ENCODE measurements around the gene BAX.

DNA sequence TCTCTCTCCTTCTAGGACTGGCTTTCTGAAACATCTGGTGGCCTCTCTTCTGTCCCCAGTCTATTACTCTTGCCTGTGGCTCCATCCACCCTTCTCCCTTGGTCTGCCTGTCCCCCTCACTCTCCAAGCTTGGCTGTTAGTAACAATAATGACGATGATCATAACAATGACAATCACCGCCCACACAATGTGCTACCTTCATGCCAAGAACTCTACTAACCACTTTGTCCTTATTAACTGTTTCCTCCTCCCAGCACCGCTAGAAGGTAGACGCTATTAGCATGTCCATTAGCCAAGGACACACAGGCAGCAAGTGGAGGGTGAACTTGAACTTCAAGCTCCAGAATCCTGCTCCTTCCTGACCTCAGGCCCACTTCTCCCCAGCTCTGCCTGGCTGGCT lies 35.7 kb downstream of the BAX start:
- TF ChIP-seq, protein P1, sequence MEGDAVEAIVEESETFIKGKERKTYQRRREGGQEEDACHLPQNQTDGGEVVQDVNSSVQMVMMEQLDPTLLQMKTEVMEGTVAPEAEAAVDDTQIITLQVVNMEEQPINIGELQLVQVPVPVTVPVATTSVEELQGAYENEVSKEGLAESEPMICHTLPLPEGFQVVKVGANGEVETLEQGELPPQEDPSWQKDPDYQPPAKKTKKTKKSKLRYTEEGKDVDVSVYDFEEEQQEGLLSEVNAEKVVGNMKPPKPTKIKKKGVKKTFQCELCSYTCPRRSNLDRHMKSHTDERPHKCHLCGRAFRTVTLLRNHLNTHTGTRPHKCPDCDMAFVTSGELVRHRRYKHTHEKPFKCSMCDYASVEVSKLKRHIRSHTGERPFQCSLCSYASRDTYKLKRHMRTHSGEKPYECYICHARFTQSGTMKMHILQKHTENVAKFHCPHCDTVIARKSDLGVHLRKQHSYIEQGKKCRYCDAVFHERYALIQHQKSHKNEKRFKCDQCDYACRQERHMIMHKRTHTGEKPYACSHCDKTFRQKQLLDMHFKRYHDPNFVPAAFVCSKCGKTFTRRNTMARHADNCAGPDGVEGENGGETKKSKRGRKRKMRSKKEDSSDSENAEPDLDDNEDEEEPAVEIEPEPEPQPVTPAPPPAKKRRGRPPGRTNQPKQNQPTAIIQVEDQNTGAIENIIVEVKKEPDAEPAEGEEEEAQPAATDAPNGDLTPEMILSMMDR (IDR thresholded peaks at IDR 0.05 in 4 of 5, conservative IDR thresholded peaks at IDR 0.05 in 1 of 5), result no peak
- TF ChIP-seq POLR2A (IDR thresholded peaks at IDR 0.05), result no peak

Data from gastrocnemius medialis (tissue), 4 donors.